ENCODE data around the gene SLC12A1. TPM values are rescaled to one million over a fixed set of nuclear protein-coding genes. Genes with fewer than 3 reads are reported as not detected.

Gene SLC12A1
- total RNA-seq, 1 donor from 2014 or later: not detected

DNA sequence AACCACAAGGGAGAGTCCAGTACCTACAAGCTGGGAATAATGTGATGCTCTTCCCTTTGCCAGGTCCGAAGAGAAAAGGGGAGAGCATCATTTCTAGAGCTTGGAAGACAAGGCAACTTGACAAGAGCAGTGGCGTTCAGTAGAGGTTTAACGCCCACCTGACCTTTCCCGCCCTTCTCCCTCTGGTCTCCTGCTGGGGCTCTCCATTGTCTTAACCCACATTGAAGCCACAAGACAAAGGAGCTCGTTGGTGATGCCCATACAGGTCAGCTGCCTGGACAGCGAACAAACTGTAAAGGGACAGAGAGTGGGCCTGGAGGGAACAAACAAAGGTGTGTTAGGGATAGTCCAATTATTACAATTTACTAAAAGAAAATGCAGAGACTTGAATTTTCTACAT, 112.0 kb downstream of the SLC12A1 start:
- no peaks in the 10 kb centered on the region for H3K27me3 Mint-ChIP-seq (ENCODE audit: low read depth, unreplicated experiment)
- no peak overlapping the region for H3K4me3 Mint-ChIP-seq (ENCODE audit: unreplicated experiment)

GRCh38 chr15:48323294-48323693, 117.2 kb downstream of the SLC12A1 start:
- TF ChIP-seq EZH2 (IDR thresholded peaks at IDR 0.05; ENCODE audit: insufficient read depth, low read length) (no peak), CTCF (IDR thresholded peaks at IDR 0.05; ENCODE audit: insufficient read depth, low read depth, low read length) (no peak)
- H3K27ac Mint-ChIP-seq (ENCODE audit: unreplicated experiment): no peak overlapping the region
- no peaks in the 10 kb centered on the region for H3K4me1 ChIP-seq (ENCODE audit: insufficient read depth, low read length)
- H3K27ac ChIP-seq (ENCODE audit: low read depth, low read length): no peak overlapping the region
- DNase-seq (ENCODE audit: low read depth) (no peak), FAIRE-seq (no peak)
- no peaks in the 10 kb centered on the region for H3K27me3 Mint-ChIP-seq (ENCODE audit: low read depth, unreplicated experiment)
- no peaks in the 10 kb centered on the region for H3K79me2 ChIP-seq (ENCODE audit: insufficient read depth, low read length)
- no peak overlapping the region for H3K4me2 ChIP-seq (ENCODE audit: low read length)
- H3K4me1 Mint-ChIP-seq (ENCODE audit: low read depth, unreplicated experiment): peaks cover 2% of the 10 kb centered on the region
- H3K36me3 ChIP-seq (ENCODE audit: insufficient read depth, low read length): no peaks in the 10 kb centered on the region
- no peaks in the 10 kb centered on the region for H3K36me3 Mint-ChIP-seq (ENCODE audit: low read depth, unreplicated experiment)
- H3K9me3 Mint-ChIP-seq (ENCODE audit: unreplicated experiment): no peaks in the 10 kb centered on the region
- no peak overlapping the region for H3K4me3 ChIP-seq (ENCODE audit: insufficient read depth, low read depth, low read length)
- H2AFZ ChIP-seq (ENCODE audit: low read depth, low read length): no peak overlapping the region
- no peaks in the 10 kb centered on the region for H3K9me3 ChIP-seq (ENCODE audit: insufficient read depth, low read depth, low read length)
- no peak overlapping the region for H3K4me3 Mint-ChIP-seq (ENCODE audit: unreplicated experiment)
- no peaks in the 10 kb centered on the region for H4K20me1 ChIP-seq (ENCODE audit: insufficient read depth, low read length)
- no peak overlapping the region for H3K9ac ChIP-seq (ENCODE audit: low read length)
- no peaks in the 10 kb centered on the region for H3K27me3 ChIP-seq (ENCODE audit: insufficient read depth, low read length)

More for the DNA sequence above, 112.0 kb downstream of the SLC12A1 start:
- H3K9ac ChIP-seq (ENCODE audit: low read length): no peak overlapping the region
- no peak for DNase-seq (ENCODE audit: low read depth)
- Mint-ChIP-seq H3K36me3 (ENCODE audit: low read depth, unreplicated experiment) (peaks cover 2% of the 10 kb centered on the region), H3K27ac (ENCODE audit: unreplicated experiment) (no peak overlapping the region), H3K4me1 (ENCODE audit: low read depth, unreplicated experiment) (peaks cover 2% of the 10 kb centered on the region), H3K9me3 (ENCODE audit: unreplicated experiment) (no peaks in the 10 kb centered on the region)
- no peak for FAIRE-seq
- H3K79me2 ChIP-seq (ENCODE audit: insufficient read depth, low read length): no peaks in the 10 kb centered on the region
- no peak overlapping the region for H2AFZ ChIP-seq (ENCODE audit: low read depth, low read length)
- H3K4me1 ChIP-seq (ENCODE audit: insufficient read depth, low read length): no peaks in the 10 kb centered on the region
- TF ChIP-seq EZH2 (IDR thresholded peaks at IDR 0.05; ENCODE audit: insufficient read depth, low read length) (no peak), CTCF (IDR thresholded peaks at IDR 0.05; ENCODE audit: insufficient read depth, low read depth, low read length) (no peak)
- no peak overlapping the region for H3K27ac ChIP-seq (ENCODE audit: low read depth, low read length)
- no peaks in the 10 kb centered on the region for H3K36me3 ChIP-seq (ENCODE audit: insufficient read depth, low read length)
- no peak overlapping the region for H3K4me3 ChIP-seq (ENCODE audit: insufficient read depth, low read depth, low read length)
- H3K27me3 ChIP-seq (ENCODE audit: insufficient read depth, low read length): no peaks in the 10 kb centered on the region
- H4K20me1 ChIP-seq (ENCODE audit: insufficient read depth, low read length): no peaks in the 10 kb centered on the region
- no peak overlapping the region for H3K4me2 ChIP-seq (ENCODE audit: low read length)
- H3K9me3 ChIP-seq (ENCODE audit: insufficient read depth, low read depth, low read length): no peaks in the 10 kb centered on the region

GRCh38 chr15:48324949-48325348, 118.8 kb downstream of the SLC12A1 start:
- peaks cover 3% of the 10 kb centered on the region for H3K4me1 Mint-ChIP-seq (ENCODE audit: low read depth, unreplicated experiment)
- no peak for DNase-seq (ENCODE audit: low read depth)
- H3K9me3 ChIP-seq (ENCODE audit: insufficient read depth, low read depth, low read length): no peaks in the 10 kb centered on the region
- no peak overlapping the region for H2AFZ ChIP-seq (ENCODE audit: low read depth, low read length)
- no peak overlapping the region for H3K9ac ChIP-seq (ENCODE audit: low read length)
- no peak for FAIRE-seq
- H3K36me3 ChIP-seq (ENCODE audit: insufficient read depth, low read length): no peaks in the 10 kb centered on the region
- H3K79me2 ChIP-seq (ENCODE audit: insufficient read depth, low read length): no peaks in the 10 kb centered on the region
- no peaks in the 10 kb centered on the region for H4K20me1 ChIP-seq (ENCODE audit: insufficient read depth, low read length)
- H3K27me3 Mint-ChIP-seq (ENCODE audit: low read depth, unreplicated experiment): no peaks in the 10 kb centered on the region
- H3K36me3 Mint-ChIP-seq (ENCODE audit: low read depth, unreplicated experiment): no peaks in the 10 kb centered on the region
- no peak overlapping the region for H3K4me3 ChIP-seq (ENCODE audit: insufficient read depth, low read depth, low read length)
- H3K4me3 Mint-ChIP-seq (ENCODE audit: unreplicated experiment): no peak overlapping the region
- no peak overlapping the region for H3K27ac Mint-ChIP-seq (ENCODE audit: unreplicated experiment)
- H3K4me2 ChIP-seq (ENCODE audit: low read length): no peak overlapping the region
- H3K27ac ChIP-seq (ENCODE audit: low read depth, low read length): no peak overlapping the region
- no peak for TF ChIP-seq CTCF (IDR thresholded peaks at IDR 0.05; ENCODE audit: insufficient read depth, low read depth, low read length)
- no peak for TF ChIP-seq EZH2 (IDR thresholded peaks at IDR 0.05; ENCODE audit: insufficient read depth, low read length)
- no peaks in the 10 kb centered on the region for H3K4me1 ChIP-seq (ENCODE audit: insufficient read depth, low read length)
- H3K27me3 ChIP-seq (ENCODE audit: insufficient read depth, low read length): no peaks in the 10 kb centered on the region
- no peaks in the 10 kb centered on the region for H3K9me3 Mint-ChIP-seq (ENCODE audit: unreplicated experiment)

Data from astrocyte (in vitro differentiated cells and primary cell).